Memory B cell (primary cell): ENCODE measurements around the gene CDH12.

Source experiments
- ATAC-seq: fragments of 150-1000 bp; cut with Tn5 transposase; 2 replicates; pipeline ENCODE4 v1.10.0; 2021; ENCODE audit warnings: low read depth, mild to moderate bottlenecking, moderate library complexity
- DNase-seq, 2 donors: peaks; one replicate each; pipeline ENCODE4 v3.0.0; 2022; ENCODE audit warnings: low spot score in 2 of 2
- H3K27ac Mint-ChIP-seq: one replicate; pipeline ENCODE4 v1.8.0; 2022; ENCODE audit warnings: mild to moderate bottlenecking, moderate library complexity, mixed read lengths
- H3K27me3 Mint-ChIP-seq: one replicate; pipeline ENCODE4 v1.8.0; 2022; ENCODE audit warnings: mixed read lengths
- H3K36me3 Mint-ChIP-seq: one replicate; pipeline ENCODE4 v1.8.0; 2022; ENCODE audit warnings: mild to moderate bottlenecking, mixed read lengths
- H3K4me1 Mint-ChIP-seq: one replicate; pipeline ENCODE4 v1.8.0; 2022; ENCODE audit warnings: mixed read lengths
- H3K4me3 Mint-ChIP-seq: one replicate; pipeline ENCODE4 v1.8.0; 2022; ENCODE audit warnings: mild to moderate bottlenecking, moderate library complexity, mixed read lengths
- H3K9me3 Mint-ChIP-seq: one replicate; pipeline ENCODE4 v1.8.0; 2022; ENCODE audit warnings: mixed read lengths

The CDH12 gene

GRCh38 chr5:22663134-22663533 lies 190.0 kb downstream of the CDH12 start:
- Mint-ChIP-seq H3K4me3 (no peak overlapping the region), H3K36me3 (no peaks in the 10 kb centered on the region), H3K27ac (no peak overlapping the region), H3K4me1 (no peaks in the 10 kb centered on the region), H3K9me3 (no peaks in the 10 kb centered on the region), H3K27me3 (no peaks in the 10 kb centered on the region)
- DNase-seq, result no peak
- no peak for ATAC-seq

DNA sequence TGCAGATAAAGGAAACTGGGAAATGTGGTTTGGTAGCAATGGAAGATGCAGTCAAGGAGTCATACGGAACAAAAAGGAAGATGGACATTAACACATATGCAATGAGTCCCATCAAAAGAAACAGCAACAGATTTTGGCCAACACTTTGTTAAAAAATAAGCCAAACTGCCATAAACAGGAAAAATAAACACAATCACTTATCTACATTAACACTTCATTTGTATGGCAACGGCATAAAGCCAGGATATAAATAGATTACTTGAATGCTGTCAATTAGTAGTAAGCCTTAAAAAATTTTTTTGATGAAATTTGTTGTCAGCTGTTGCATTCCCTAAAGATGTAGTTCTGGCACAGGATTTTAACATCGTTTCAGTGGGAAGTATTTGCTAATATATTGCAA lies 190.8 kb downstream of the CDH12 start:
- H3K27me3 Mint-ChIP-seq, result no peaks in the 10 kb centered on the region
- no peaks in the 10 kb centered on the region for H3K4me1 Mint-ChIP-seq
- ATAC-seq, result no peak
- no peaks in the 10 kb centered on the region for H3K9me3 Mint-ChIP-seq
- H3K36me3 Mint-ChIP-seq, result no peaks in the 10 kb centered on the region
- no peak overlapping the region for H3K4me3 Mint-ChIP-seq
- DNase-seq, result no peak
- no peak overlapping the region for H3K27ac Mint-ChIP-seq

- ATAC-seq (no peak), DNase-seq (no peak)
- peaks cover 6% of the 10 kb centered on the region for H3K9me3 Mint-ChIP-seq
- H3K27ac Mint-ChIP-seq, result no peak overlapping the region
- no peaks in the 10 kb centered on the region for H3K27me3 Mint-ChIP-seq
- H3K4me3 Mint-ChIP-seq, result no peak overlapping the region
- H3K36me3 Mint-ChIP-seq, result no peaks in the 10 kb centered on the region
- no peaks in the 10 kb centered on the region for H3K4me1 Mint-ChIP-seq
Observed at GRCh38 chr5:22651355-22651754, 201.8 kb downstream of the CDH12 start.

- Mint-ChIP-seq H3K27ac (no peak overlapping the region), H3K27me3 (no peaks in the 10 kb centered on the region), H3K4me1 (no peaks in the 10 kb centered on the region), H3K4me3 (no peak overlapping the region), H3K9me3 (peaks cover 6% of the 10 kb centered on the region), H3K36me3 (no peaks in the 10 kb centered on the region)
- DNase-seq, result no peak
- ATAC-seq, result no peak
Observed at GRCh38 chr5:22650511-22650910, 202.6 kb downstream of the CDH12 start.

DNA sequence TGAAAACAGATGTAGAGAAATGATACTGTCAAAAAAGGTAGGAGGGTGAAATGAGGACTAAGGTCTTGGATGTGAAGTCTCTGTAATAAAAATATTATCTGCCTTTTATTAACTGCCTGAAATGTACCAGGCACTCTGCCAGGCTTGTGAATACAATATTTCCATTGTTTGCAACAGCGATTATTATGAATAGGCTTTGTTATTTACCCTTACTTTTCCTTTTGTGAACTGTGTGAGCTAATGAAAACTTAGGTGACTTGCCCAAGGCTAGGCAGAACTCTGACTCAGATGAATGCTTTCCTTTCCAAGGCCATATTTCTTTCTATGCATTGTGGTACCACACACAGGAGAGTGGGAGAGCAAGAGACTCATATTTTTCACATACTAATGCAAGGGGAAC lies 204.1 kb downstream of the CDH12 start:
- Mint-ChIP-seq H3K4me1 (no peaks in the 10 kb centered on the region), H3K36me3 (no peaks in the 10 kb centered on the region), H3K27ac (no peak overlapping the region), H3K9me3 (peaks cover 5% of the 10 kb centered on the region), H3K4me3 (no peak overlapping the region), H3K27me3 (no peaks in the 10 kb centered on the region)
- DNase-seq (no peak), ATAC-seq (no peak)

DNA sequence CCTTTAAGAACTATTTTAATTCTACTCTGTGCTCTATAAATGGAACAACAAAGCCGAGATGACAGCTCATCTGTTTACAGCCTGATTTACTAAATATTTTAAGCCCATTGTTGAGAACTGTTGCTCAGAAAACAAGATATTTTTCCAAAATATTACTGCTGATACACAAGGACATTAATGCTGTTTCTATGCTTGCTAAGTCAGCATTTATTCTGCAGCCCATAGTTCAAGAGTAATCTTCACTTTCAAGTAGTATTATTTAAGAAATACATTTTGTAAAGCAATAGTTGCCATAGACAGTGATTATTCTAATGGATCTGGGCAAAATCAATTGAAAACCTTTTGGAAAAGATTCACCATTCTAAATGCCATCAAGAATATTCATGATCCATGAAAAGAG lies 208.3 kb downstream of the CDH12 start:
- Mint-ChIP-seq H3K36me3 (no peaks in the 10 kb centered on the region), H3K9me3 (peaks cover 3% of the 10 kb centered on the region), H3K4me3 (no peak overlapping the region), H3K27ac (no peak overlapping the region), H3K27me3 (no peaks in the 10 kb centered on the region), H3K4me1 (no peaks in the 10 kb centered on the region)
- DNase-seq (no peak), ATAC-seq (no peak)

- DNase-seq (no peak), ATAC-seq (no peak)
- H3K4me1 Mint-ChIP-seq, result no peaks in the 10 kb centered on the region
- no peak overlapping the region for H3K4me3 Mint-ChIP-seq
- H3K27ac Mint-ChIP-seq, result no peak overlapping the region
- no peaks in the 10 kb centered on the region for H3K27me3 Mint-ChIP-seq
- H3K9me3 Mint-ChIP-seq, result peaks cover 1% of the 10 kb centered on the region
- no peaks in the 10 kb centered on the region for H3K36me3 Mint-ChIP-seq
Observed at GRCh38 chr5:22643356-22643755, 209.8 kb downstream of the CDH12 start.

DNA sequence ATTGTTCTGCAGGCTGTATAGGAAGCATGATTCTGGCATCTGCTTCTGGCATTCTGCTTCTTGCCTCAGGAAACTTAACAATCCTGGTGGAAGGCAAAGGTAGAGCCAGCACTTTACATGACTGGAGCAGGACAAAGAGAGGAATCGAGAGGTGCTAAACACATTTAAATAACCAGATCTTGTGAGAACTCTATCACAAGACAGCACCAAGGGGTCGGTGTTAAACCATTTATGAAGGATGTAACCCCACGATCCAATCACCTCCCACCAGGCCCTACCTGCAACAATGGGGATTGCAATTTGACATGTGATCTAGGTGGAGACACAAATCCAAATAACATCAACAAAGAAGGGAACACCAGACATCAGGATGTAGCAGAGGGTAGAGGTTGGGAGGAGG lies 221.5 kb downstream of the CDH12 start:
- Mint-ChIP-seq H3K9me3 (peaks cover 2% of the 10 kb centered on the region), H3K4me3 (no peak overlapping the region), H3K27ac (no peak overlapping the region), H3K36me3 (no peaks in the 10 kb centered on the region), H3K27me3 (no peaks in the 10 kb centered on the region), H3K4me1 (no peaks in the 10 kb centered on the region)
- no peak for DNase-seq
- no peak for ATAC-seq

DNA sequence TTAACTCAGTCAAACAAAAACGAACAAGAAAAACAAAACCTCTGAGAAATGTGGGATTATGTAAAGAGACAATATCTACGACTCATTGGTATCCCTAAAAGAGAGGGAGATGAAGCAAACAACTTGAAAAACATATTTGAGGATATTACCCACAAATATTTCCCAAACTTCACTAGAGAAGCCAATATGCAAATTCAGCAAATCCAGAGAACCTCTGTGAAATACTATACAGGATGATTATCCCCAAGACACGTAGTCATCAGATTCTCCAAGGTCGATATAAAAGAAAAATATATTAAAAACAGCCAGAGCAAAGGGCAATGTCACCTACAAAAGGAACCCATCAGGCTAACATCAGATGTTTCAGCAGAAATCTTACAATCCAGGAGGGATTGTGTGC lies 226.1 kb downstream of the CDH12 start:
- Mint-ChIP-seq H3K9me3 (peaks cover 7% of the 10 kb centered on the region), H3K4me3 (no peak overlapping the region), H3K27me3 (no peaks in the 10 kb centered on the region), H3K36me3 (no peaks in the 10 kb centered on the region), H3K27ac (no peak overlapping the region), H3K4me1 (no peaks in the 10 kb centered on the region)
- no peak for ATAC-seq
- DNase-seq, result no peak

GRCh38 chr5:22625451-22625850 lies 227.7 kb downstream of the CDH12 start:
- Mint-ChIP-seq H3K9me3 (peaks cover 7% of the 10 kb centered on the region), H3K27me3 (no peaks in the 10 kb centered on the region), H3K4me1 (no peaks in the 10 kb centered on the region), H3K36me3 (no peaks in the 10 kb centered on the region), H3K4me3 (no peak overlapping the region), H3K27ac (no peak overlapping the region)
- no peak for ATAC-seq
- no peak for DNase-seq

- no peak for DNase-seq
- Mint-ChIP-seq H3K36me3 (no peaks in the 10 kb centered on the region), H3K27me3 (no peaks in the 10 kb centered on the region), H3K27ac (no peak overlapping the region), H3K4me3 (no peak overlapping the region), H3K4me1 (no peaks in the 10 kb centered on the region), H3K9me3 (peaks cover 3% of the 10 kb centered on the region)
- ATAC-seq, result no peak
Observed at GRCh38 chr5:22621084-22621483, 232.1 kb downstream of the CDH12 start.

DNA sequence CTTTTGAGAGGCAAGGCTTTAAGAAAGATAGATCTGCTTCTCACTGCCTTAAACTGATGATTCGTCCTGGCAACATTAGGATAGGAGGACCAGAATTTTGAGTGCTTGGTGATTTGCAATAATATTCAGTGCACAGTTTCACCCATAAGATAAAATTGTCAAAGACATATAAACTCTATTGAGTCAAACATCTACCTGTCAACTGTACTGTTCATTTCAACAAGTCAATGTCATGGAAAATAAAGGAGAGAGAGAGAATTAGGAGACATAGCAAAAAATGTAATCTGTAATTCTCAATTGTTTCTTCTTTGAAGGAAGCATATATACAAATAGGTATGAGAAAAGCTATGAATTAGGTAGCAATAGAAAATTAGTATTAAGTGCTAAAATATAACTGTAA lies 237.2 kb downstream of the CDH12 start:
- Mint-ChIP-seq H3K4me3 (no peak overlapping the region), H3K27me3 (no peaks in the 10 kb centered on the region)
- no peak for ATAC-seq

GRCh38 chr5:22614486-22615094 lies 238.6 kb downstream of the CDH12 start:
- Mint-ChIP-seq H3K36me3 (no peaks in the 10 kb centered on the region), H3K4me1 (no peaks in the 10 kb centered on the region), H3K27ac (no peak overlapping the region), H3K27me3 (no peaks in the 10 kb centered on the region), H3K9me3 (no peaks in the 10 kb centered on the region), H3K4me3 (no peak overlapping the region)
- DNase-seq (no peak), ATAC-seq (no peak)

More for the DNA sequence above, 237.2 kb downstream of the CDH12 start:
- Mint-ChIP-seq H3K36me3 (no peaks in the 10 kb centered on the region), H3K4me1 (no peaks in the 10 kb centered on the region), H3K9me3 (no peaks in the 10 kb centered on the region), H3K27ac (no peak overlapping the region)
- no peak for DNase-seq

DNA sequence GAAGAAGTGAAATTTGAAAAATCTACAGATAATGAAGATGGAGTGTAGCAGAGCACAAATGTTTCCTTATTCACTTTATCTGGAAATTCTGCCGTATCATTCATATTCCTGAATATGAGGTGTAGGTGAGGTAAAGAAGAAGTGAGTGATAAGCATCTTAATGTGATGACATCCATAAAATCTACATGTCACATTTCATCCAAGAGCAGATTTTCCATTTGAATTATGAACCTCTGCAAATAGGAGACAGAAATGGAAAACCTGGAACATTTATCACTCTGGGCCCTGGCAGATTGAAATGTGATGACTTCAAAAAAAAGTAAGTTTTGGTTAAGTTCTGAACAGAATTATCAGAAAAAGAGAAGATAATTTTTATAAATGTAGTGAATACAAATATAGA lies 240.2 kb downstream of the CDH12 start:
- Mint-ChIP-seq H3K36me3 (no peaks in the 10 kb centered on the region), H3K27me3 (no peaks in the 10 kb centered on the region), H3K27ac (no peak overlapping the region), H3K4me3 (no peak overlapping the region), H3K9me3 (no peaks in the 10 kb centered on the region), H3K4me1 (no peaks in the 10 kb centered on the region)
- no peak for DNase-seq
- no peak for ATAC-seq

DNA sequence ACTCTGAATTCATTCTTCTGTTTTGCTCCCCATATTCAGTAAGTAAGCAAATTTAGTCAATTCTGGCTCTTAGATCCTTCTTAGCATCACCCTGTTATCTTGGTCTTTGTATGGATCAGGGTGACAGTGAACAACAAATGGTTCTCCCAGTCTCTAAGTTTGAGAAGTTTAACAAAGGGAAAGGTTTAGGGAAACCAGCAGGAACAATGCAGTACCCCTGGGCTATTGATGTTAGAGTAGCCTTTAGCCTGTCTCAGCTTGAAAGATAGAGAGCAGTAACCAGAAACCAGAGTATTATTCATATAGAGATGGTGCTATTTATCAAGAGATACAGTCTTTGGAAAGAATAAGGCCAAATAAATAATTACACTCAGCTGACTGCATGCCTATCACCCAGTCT lies 241.8 kb downstream of the CDH12 start:
- ATAC-seq (no peak), DNase-seq (no peak)
- Mint-ChIP-seq H3K36me3 (no peaks in the 10 kb centered on the region), H3K27me3 (no peaks in the 10 kb centered on the region), H3K4me3 (no peak overlapping the region), H3K27ac (no peak overlapping the region), H3K4me1 (no peaks in the 10 kb centered on the region), H3K9me3 (peaks cover 2% of the 10 kb centered on the region)
